SK-N-SH treated with all-trans-retinoic acid at 6 μM for 48 hours (cell line): Measurements from ENCODE around the gene MAP7.

Experiments used
- ARNTL ChIP-seq: fragments of 450-650 bp; formaldehyde crosslinking; IDR thresholded peaks from 2 replicates; pipeline ENCODE4 v1.5.0; 2020; ENCODE audit warnings: low read depth, mild to moderate bottlenecking, moderate library complexity, borderline replicate concordance
- BACH2 ChIP-seq: fragments of 250-450 bp; sonication (Bioruptor Pico); IDR thresholded peaks from 2 replicates; pipeline ENCODE4 v1.9.0; 2021; ENCODE audit warnings: mild to moderate bottlenecking, borderline replicate concordance
- CSDC2 ChIP-seq: fragments of 250-450 bp; sonication (Bioruptor Pico); IDR thresholded peaks from 2 replicates; pipeline ENCODE4 v1.5.0; 2020; ENCODE audit warnings: mild to moderate bottlenecking, moderate library complexity
- ISL1 ChIP-seq: fragments of 250-450 bp; sonication (Bioruptor Pico); IDR thresholded peaks from 2 replicates; pipeline ENCODE4 v2.1.2; 2022; ENCODE audit warnings: mild to moderate bottlenecking, moderate library complexity
- PATZ1 ChIP-seq: fragments of 250-450 bp; sonication (Bioruptor Pico); IDR thresholded peaks from 2 replicates; pipeline ENCODE4 v1.8.0; 2020; ENCODE audit warnings: mild to moderate bottlenecking, moderate library complexity, borderline replicate concordance
- RARB ChIP-seq: fragments of 250-450 bp; sonication (Bioruptor Pico); IDR thresholded peaks from 2 replicates; pipeline ENCODE4 v1.8.0; 2021; ENCODE audit warnings: mild to moderate bottlenecking, moderate library complexity
- TOX ChIP-seq: fragments of 250-450 bp; sonication (Bioruptor Pico); IDR thresholded peaks from 2 replicates; pipeline ENCODE4 v1.8.0; 2021; ENCODE audit warnings: mild to moderate bottlenecking, moderate library complexity, borderline replicate concordance
- ZFP3 ChIP-seq: fragments of 250-450 bp; sonication (Bioruptor Pico); IDR thresholded peaks from 2 replicates; pipeline ENCODE4 v1.5.0; 2020; ENCODE audit warnings: mild to moderate bottlenecking, moderate library complexity
- ZFP30 ChIP-seq: fragments of 450-650 bp; formaldehyde crosslinking; IDR thresholded peaks from 2 replicates; pipeline ENCODE4 v1.5.0; 2022; ENCODE audit warnings: mild to moderate bottlenecking, moderate library complexity
- TF ChIP-seq, protein P1 (sequence below): fragments of 250-450 bp; sonication (Bioruptor Pico); IDR thresholded peaks from 2 replicates; pipeline ENCODE4 v1.5.1; 2020; ENCODE audit warnings: low read depth, mild to moderate bottlenecking, moderate library complexity

DNA sequence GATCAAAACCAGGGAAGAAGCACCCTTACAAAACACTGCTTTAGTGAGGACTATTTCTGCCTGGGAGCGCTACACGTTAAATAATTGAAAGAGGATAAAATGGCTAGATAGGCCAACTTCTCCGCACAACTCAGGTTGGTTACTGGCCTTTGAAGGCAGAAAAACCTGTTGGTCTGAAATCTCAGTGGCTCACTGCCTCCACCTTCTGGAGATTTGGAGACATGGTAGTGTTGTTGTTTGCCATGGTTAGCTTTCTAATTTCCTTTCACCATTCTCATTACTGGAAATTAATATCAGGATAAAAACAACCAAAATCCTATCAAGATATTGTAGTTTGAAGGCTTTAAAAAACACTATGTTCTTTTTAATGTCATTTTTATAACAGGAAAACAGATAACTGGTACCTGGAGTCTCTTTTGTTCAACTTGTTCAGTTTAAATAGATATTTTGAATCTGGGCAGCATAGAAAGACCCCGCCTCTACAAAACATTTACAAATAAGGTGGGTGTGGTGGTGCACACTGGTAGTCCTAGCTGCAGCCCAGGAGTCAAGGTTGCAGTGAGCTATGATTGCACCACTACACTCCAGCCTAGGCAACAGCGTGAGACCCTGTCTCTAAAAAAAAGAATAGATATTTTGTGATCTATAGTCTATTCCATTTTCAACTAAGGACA is 233.1 kb downstream of the MAP7 start:
- TF ChIP-seq, protein P1, sequence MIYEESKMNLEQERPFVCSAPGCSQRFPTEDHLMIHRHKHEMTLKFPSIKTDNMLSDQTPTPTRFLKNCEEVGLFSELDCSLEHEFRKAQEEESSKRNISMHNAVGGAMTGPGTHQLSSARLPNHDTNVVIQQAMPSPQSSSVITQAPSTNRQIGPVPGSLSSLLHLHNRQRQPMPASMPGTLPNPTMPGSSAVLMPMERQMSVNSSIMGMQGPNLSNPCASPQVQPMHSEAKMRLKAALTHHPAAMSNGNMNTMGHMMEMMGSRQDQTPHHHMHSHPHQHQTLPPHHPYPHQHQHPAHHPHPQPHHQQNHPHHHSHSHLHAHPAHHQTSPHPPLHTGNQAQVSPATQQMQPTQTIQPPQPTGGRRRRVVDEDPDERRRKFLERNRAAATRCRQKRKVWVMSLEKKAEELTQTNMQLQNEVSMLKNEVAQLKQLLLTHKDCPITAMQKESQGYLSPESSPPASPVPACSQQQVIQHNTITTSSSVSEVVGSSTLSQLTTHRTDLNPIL, result no peak
- TF ChIP-seq RARB (CRISPR knock-in tag), result no peak
- no peak for TF ChIP-seq ISL1
- no peak for TF ChIP-seq BACH2 (CRISPR knock-in tag)
- TF ChIP-seq ARNTL, result no peak
- no peak for TF ChIP-seq PATZ1 (CRISPR knock-in tag)
- TF ChIP-seq ZFP30 (CRISPR knock-in tag), result no peak
- no peak for TF ChIP-seq CSDC2 (CRISPR knock-in tag)
- TF ChIP-seq TOX (CRISPR knock-in tag), result no peak
- TF ChIP-seq ZFP3, result no peak
